Smooth muscle cell of bladder (primary cell): Measurements from ENCODE around the gene CRY1. TPM values are rescaled to one million over a fixed set of nuclear protein-coding genes. Genes with fewer than 3 reads are reported as not detected.

Experiments
- total RNA-seq: library from RNA; depleted of rRNA; stranded (reverse); fragments of >200 nt; gene quantifications from 2 replicates; pipeline ENCODE4 v1.2.3, GENCODE V29; 2014

Gene CRY1
- 8.6 and 10.8 TPM in 2 replicates for total RNA-seq

GRCh38 chr12:107093417-107094182, at the start of gene CRY1:
Gene CRY1 (minus strand): TSS chr12:107093549. CDS start chr12:107092961, 588 bp downstream.

GRCh38 chr12:106986625-106987389, 106.5 kb downstream of the CRY1 start, which contains the start of gene MTERF2:
Gene MTERF2 (minus strand): TSS chr12:106987146. CDS start chr12:106978714, 8,432 bp downstream.

GRCh38 chr12:106955377-106956047, 137.8 kb downstream of the CRY1 start, which contains the start of gene TMEM263:
Gene TMEM263 (plus strand): TSS chr12:106955907. CDS start chr12:106967117, 11,210 bp downstream.

Other genes with a start within 250 kb of the CRY1 start
- 105 and 132 TPM in 2 replicates for gene TMEM263, start 137.6 kb downstream of the CRY1 start, total RNA-seq
- gene MTERF2, start 106.4 kb downstream of the CRY1 start, total RNA-seq = 4.5 and 4.8 TPM in 2 replicates